GM12874 (cell line): Measurements from ENCODE around the gene JOSD2.

ENCODE experiments used
- TF ChIP-seq, protein P1 (sequence below): IDR thresholded peaks from 2 replicates; pipeline ENCODE4 v1.5.1; 2011; ENCODE audit warnings: low read depth, mild to moderate bottlenecking, control low read depth, low read length, moderate library complexity; ENCODE audit not compliant: insufficient read depth

The JOSD2 gene

DNA sequence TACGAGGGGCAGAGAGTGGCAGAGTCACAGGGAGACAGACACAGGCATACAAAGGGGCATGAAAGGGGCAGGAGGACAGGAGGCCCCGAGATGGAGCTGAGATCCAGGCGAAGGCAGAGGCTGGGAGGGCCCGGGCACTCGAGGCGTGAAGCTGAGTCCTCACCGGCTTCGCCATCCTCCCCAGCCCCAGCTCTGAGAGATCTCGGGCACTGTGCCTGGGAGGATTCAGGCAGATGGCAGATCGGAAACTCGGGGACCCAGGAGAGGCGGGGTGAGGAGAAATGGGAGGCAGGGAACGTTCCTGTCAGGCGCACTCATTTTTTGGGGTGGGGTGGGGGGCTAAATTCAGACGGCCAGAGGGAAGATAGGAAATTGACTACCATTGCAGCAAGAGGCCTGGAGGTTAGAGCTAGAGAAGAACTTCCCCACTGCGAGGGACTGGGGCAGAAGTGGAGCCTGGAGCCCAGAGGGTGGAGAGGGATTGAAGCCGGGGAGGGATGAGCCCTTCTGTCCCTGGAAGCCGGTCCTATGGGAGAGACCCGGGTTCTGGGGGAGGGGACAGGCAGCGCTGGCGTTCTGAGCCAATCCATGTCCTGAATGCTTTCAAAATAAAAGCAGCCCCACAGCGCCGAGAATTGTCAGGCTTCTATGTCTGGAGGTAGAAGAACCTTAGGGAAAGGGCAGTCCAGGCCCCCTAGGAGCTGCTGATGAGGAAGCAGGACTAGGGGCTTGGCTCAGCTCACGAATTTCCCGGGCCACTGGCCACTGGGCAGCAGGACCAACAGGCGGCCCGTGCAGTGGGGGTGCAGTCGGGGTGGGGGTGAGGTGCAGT is 44.7 kb upstream of the JOSD2 start:
- TF ChIP-seq, protein P1, sequence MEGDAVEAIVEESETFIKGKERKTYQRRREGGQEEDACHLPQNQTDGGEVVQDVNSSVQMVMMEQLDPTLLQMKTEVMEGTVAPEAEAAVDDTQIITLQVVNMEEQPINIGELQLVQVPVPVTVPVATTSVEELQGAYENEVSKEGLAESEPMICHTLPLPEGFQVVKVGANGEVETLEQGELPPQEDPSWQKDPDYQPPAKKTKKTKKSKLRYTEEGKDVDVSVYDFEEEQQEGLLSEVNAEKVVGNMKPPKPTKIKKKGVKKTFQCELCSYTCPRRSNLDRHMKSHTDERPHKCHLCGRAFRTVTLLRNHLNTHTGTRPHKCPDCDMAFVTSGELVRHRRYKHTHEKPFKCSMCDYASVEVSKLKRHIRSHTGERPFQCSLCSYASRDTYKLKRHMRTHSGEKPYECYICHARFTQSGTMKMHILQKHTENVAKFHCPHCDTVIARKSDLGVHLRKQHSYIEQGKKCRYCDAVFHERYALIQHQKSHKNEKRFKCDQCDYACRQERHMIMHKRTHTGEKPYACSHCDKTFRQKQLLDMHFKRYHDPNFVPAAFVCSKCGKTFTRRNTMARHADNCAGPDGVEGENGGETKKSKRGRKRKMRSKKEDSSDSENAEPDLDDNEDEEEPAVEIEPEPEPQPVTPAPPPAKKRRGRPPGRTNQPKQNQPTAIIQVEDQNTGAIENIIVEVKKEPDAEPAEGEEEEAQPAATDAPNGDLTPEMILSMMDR: no peak

DNA sequence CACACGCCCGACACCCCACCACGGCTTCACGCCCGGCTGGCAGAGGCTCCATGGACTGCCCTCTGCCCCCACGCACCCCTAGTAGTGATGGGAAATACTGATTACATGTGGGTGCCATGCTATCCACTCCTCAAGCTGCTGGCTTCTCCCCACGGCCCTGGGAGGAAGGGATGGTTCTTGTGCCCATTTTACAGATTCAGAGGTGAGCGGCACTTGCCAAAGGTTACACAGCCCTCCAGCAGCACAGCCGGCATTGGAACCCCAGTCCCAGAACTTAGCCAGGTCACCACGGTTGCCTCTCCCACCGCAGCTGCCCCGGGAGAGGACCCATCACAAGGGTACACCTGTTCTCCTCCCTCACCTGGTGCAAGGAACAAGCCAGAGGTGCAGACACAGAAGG is 44.0 kb upstream of the JOSD2 start:
- TF ChIP-seq, protein P1: no peak

GRCh38 chr19:50554212-50554611 is 43.2 kb upstream of the JOSD2 start:
- TF ChIP-seq, protein P1: no peak

GRCh38 chr19:50553134-50553703 is 42.2 kb upstream of the JOSD2 start:
- TF ChIP-seq, protein P1: no peak

DNA sequence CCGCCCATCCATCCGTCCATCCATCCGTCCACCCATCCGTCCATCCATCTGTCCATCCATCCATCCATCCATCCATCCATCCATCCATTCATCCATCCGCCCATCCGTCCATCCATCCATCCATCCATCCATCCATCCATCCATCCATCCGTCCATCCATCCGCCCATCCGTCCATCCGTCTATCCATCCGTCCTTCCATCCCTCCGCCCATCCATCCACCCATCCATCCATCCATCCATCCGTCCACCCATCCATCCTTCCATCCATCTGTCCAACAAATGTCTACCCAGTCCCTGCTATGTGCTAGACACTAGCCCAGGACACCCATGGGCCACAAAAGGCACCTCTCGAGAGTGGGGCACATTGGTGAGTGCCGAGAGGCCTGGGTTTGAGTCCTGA is 41.5 kb upstream of the JOSD2 start:
- TF ChIP-seq, protein P1: no peak

DNA sequence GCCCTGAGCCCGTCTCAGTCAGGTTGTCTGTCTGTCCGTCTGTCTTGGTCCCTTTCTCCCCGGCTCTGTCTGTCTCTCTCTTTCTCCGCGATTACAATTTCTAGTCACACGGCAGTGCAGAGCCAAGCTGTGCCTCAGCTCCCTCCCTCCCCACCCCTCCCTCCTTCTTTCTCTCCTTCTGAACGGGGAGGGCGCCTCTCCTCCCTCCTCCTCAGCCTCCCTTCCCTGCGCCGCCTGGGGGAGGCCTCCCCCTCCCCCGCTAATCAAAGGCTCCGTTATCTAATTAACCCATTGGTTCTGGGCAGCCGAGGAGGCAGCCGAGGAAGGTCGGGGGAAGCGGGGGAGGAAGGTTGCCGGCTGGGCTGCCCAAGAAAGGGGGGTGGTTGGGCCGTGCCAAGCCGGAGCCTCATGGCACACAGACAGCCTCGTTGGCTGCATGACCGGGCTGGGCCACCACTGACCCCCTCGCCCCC is 40.8 kb upstream of the JOSD2 start:
- TF ChIP-seq, protein P1: no peak

DNA sequence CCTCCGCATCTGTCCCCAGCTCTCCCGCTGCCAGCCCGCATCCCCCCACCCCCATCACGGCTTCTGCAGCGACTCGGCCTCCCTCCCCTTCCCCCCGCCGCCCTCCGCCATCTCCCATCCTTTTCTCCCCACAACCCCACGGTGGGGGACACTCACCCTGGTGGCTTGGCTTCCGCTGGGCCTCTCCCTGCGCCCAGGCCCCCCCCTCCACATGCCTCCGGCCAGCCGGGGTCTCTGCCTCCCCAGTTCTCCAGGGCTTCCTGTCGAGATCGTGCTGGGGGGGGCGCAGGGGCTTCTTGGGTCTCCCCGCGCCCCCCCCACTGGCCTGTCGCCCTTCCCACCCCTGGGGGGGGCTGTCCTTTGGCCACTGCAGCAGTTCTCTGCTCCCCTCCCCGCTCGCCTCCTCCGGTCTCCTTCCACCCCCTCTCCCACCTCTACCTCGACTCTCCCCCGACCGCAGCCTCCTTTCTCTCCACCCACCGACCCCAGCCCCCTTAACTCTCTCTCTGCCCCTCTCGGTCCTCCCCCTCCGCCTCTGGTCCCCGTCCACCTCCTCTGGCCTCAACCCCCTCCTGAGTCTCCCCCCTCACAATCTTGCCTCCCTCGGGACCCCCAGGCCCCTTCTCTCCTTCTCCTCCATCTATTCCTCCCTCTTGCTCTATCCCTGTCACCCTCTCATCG is 40.2 kb upstream of the JOSD2 start:
- TF ChIP-seq, protein P1: no peak
